HG03045 (cell line): Measurements from ENCODE around the gene PTF1A.

ENCODE experiments used
- ATAC-seq: cut with Tn5 transposase; IDR thresholded peaks from one replicate; pipeline ENCODE4 v1.9.1; 2021; ENCODE audit warnings: mild to moderate bottlenecking, moderate library complexity; ENCODE audit not compliant: unreplicated experiment

Gene PTF1A, protein sequence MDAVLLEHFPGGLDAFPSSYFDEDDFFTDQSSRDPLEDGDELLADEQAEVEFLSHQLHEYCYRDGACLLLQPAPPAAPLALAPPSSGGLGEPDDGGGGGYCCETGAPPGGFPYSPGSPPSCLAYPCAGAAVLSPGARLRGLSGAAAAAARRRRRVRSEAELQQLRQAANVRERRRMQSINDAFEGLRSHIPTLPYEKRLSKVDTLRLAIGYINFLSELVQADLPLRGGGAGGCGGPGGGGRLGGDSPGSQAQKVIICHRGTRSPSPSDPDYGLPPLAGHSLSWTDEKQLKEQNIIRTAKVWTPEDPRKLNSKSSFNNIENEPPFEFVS

DNA sequence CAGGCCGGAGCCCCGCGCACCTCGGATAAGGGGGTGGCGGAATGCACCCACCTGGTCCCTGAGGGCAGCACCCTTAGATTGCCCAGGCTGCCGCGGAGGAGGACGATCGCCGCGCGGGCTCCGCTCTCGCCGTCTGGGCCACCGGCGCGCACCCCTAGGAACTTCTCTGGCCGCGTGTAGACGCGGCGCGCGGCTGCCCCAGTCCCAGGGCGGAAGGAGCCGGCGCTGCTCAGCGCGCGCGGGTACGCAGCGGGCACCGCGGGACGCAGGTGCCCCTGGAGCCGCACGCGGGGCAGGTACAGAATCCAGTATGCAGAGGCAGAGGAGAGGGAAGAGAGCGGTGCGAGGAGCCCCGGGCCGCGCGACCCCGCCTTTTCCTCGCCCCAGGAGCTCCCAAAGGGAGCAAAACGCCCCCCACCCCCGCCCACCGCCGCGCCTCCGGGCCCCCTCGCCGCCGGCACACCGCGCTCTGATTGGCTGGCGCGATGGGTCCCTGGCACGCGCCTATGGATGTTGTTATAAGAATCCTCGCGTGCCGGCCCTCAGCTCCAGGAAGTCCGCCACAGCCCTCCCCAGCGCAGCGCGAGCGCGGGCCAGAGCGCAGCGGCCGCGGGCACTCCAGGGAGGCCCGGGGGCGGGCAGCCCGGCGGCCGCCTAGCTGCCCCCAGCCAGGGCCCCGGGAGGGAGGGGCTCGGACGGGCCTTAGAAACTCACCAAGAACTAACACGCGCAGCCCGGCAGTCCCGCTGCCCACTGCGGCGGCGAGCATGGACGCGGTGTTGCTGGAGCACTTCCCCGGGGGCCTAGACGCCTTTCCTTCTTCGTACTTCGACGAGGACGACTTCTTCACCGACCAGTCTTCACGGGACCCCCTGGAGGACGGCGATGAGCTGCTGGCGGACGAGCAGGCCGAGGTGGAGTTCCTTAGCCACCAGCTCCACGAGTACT lies at the start of gene PTF1A:
PTF1A (plus strand) TSS at position 549 of the 948 bp plus-strand sequence; CDS start at position 768, 219 bp downstream.
- ATAC-seq, result no peak

DNA sequence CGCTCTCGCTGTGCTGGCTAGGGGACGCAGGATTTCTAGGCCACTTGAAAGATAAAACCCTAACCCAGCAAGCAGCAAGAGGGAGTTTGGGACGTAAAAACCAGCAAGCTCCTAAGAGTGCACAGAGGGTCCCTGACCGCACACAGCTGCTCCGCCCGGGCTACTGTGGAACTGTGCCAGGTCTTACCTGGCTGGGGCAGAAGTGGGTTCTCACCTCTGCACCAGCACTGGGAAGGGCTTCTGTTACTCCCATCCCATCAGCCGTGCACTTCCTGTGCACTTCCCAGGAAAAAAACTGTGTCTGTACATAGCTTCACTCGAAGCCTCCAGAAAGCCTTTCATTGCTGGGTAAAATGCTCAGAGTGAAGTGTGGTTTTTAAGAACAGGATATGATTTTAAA lies 45.9 kb upstream of the PTF1A start:
- ATAC-seq, result no peak

DNA sequence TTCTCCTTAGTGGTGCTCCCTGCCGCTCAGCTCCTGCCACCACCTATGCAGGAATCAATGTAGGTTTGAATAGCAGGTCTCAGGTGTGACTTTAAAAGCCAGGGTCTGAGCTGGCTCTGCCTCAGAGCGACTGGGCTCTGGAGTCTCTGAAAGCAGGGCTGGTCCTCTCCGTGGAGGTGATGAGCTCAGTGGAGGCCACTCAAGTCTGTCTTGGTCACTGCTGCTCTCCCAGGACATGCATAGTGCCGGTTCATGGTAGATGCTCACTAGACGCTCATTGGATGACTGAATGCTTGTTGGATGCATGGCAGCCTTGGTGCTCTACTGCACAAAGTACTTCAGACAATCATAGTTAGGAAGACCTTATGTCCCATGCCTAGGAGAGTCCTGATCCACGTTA lies 45.1 kb upstream of the PTF1A start:
- no peak for ATAC-seq

DNA sequence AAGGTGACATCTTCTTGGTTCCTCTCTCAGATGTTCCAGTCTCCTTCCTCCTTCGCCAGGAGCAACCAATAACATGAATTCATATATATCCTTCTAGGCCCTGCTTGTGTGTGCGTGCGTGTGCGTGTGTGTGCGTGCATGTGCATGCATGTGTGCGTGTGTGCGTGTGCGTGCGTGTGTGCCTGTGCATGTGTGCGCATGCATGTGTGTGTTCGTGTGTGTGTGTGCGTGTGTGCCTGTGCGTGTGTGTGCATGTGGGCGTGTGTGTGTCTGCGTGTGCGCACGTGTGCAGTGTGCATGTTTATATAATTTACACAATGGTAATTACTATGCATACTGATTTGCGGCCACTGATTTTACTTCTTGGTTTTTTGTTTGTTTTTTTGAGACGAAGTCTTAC lies 43.9 kb upstream of the PTF1A start:
- no peak for ATAC-seq

DNA sequence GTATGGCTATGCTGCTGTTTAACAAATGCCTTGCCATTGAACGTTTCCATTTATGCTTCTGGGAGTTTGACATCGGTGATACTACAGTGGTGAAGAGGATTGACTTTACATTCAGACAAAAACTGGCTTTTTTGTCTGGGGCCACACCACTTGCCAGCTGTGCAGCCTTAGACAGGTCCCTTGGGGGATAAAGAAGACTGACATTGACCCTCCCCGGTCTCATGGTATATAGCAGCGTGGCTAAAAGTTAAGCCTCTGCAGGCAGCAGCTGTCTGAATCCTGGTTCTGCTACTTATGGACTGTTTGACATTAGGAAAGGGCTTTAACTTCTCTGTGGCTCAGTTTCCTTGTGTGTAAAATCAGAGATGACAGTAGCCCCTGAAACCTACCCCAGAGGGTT lies 42.0 kb upstream of the PTF1A start:
- ATAC-seq, result no peak

DNA sequence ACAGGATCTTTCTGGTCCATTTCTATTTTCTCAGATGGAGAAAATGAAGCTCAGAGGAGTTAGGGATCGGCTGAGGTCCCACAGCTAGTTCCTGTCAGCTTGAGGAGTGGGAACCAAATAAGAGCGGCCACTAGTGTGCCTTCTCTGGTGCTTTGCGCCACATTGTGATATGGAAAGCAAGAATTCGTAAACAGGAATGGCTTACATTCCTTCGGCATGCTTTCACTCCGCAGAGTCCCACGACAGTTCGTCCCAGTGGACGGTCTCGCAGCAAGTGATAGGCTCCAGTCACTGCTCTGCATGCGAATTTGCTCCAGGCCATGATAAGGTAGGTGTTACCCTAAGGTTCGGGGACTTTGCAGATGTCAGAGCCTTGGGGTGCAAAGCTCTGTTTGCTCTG lies 41.5 kb upstream of the PTF1A start:
- no peak for ATAC-seq

DNA sequence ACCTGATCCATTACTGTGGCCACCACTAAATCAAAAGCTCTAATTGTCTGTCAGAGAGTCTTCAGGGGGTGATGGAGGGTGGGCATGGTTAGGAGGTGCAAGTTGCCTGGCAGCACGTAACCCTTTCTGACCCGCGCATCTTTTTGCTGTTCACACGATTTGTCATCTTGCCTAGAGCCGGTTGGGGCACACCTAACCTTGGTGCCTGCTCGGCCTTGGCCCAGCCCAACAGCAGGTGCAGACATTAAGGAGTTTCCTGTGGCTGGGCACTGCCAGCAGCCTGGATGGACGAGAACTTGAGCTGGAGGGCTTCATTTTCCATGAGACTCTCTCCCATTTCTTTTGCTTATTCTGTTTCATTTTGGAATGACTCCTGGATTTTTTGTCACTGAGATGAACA lies 41.0 kb upstream of the PTF1A start:
- no peak for ATAC-seq

DNA sequence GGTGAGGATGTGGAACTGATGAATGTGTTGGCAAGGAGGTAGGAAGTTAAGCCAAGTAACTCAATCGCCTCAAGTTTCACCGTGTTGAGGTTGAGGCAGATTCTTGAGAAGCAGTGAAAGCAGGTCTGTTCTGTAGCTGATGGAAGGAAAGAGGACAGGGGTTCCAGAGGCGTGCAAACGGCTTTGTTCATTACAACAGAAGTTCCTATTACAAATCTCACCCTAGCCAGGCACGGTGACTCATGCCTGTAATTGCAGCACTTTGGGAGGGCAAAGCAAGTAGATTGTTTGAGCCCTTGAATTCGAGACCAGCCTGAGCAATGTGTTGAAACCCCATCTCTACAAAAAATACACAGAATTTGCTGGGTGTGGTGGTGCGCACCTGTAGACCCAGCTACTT lies 36.9 kb upstream of the PTF1A start:
- no peak for ATAC-seq

DNA sequence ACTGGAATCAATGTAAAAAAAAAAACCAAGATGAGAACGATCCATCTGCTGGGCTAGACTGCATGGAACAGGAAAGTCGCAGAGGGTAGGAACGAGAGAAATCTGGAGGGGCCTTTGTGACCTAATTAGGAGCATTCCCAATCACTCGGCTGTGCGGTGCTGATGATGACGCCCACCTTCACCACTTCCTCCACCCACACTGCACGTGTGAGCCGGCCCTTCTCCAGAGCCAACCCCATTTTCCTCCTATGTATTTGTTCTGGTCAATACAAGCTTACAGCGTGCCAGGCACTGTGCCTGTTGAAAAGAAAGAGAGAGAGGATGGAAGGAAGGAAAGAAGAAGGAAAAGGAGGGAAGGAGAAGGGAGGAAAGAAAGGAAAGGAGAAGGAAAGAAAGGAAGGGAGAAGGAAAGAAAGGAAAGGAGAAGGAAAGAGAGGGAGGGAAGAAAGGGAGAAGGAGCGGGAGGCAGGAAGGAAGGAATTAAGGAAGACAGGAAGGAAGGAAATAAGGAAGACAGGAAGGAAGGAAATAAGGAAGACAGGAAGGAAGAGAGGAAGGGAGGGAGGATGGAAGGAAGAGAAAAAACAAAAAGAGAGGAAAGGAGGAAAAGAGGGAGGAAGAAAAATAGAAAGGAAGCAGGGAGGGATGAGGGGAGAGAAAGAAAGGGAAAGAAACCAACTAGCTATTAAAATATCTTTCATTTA lies 35.5 kb upstream of the PTF1A start:
- ATAC-seq, result no peak

DNA sequence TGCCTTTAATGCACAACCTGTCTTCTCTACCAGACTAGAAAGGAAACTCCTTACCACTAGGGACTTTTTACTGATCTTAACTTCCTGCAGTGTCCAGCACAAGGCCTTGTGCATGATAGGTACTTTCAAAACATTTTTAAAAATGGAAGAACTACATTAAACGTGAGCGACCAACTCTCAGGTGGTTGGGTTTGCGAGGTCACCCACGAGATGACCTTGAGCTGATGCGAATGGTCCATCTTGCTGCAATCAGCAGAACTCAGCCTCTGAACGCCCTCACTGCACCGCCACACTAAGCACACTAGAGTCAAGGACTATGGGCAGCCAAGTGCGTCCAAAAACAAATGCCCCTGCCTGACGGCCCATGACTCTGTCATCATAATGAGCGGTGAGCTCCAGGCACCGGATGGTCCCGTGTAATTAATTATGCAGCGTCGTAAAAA lies 34.9 kb upstream of the PTF1A start:
- no peak for ATAC-seq

DNA sequence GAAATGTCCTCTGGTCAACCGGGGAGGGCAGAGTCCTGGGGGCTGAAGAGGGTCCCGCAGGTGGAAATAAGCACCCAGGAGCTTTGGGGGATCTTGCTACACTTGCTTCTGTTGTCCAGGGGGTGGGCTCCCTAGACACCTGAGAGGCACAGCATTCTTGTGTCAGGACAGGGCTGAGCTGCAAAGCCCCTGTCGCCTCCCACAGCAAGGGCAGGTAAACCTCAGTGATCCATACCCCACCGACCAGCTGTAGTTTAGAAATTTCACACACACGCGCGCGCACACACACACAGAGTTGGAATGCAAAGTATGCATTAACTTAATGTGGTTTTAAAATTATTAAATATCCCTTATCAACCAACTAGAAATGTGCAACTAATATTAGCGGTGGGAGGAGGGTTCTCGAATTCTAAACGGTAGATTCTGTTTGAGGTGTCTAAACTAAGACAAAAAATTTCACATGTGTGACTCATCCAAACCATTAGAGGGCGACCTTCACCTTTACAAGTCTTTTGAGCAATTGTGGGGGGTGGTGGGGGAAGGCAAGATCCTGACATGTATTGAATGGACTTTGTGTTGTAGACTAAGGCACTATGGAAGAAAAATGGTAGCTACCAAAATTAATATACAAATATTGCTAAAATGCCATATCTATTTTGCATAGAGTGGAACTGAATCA lies 34.3 kb upstream of the PTF1A start:
- no peak for ATAC-seq

DNA sequence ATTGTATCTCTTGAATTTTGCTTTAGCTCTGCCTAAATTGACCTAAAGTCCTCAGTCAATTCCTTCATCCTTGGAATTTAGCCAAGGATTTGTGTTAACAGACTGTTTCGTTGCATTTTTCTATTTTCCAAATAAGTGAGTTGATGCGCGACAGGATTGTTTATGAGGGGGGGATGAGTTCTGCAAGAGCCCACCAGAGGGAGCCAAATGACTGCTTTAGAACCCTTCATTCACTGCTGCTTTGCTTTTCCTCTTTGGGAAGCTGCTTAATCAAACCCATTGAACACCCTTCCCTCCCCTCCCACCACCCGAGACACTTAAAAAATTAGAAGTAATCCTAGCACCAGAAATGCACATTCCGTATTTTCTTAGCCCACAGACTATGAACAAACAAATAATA lies 33.7 kb upstream of the PTF1A start:
- ATAC-seq, result peak; percentile 60

DNA sequence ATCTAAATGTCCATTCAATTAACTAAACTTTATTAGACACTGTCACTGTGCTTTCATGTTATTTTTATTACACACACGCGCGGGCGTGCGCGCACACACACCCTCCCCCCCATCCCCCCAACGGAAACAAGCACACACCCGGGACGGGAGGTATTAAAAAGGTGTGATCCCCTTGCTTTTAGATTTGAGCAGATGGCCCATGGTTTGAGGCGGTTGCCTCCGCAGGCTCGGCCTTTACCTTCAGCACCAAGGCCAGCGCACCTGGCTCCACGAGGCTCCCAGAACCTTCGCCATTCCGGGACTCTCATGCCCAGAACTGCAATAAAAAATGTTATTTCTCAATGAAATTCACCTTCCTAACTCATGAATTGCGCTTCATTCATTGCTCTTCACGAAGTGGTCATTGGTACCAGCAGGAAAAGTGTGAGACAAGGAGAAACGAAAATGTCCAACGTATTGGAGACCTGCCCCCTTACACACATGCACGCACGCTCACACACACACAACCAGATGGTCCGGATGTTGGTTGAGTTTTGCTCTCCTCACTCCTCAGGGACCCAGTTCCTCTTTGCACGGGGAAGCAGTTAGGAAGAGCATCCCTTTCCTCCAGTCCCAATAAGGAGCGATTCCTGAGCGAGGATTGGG lies 20.8 kb upstream of the PTF1A start:
- no peak for ATAC-seq

DNA sequence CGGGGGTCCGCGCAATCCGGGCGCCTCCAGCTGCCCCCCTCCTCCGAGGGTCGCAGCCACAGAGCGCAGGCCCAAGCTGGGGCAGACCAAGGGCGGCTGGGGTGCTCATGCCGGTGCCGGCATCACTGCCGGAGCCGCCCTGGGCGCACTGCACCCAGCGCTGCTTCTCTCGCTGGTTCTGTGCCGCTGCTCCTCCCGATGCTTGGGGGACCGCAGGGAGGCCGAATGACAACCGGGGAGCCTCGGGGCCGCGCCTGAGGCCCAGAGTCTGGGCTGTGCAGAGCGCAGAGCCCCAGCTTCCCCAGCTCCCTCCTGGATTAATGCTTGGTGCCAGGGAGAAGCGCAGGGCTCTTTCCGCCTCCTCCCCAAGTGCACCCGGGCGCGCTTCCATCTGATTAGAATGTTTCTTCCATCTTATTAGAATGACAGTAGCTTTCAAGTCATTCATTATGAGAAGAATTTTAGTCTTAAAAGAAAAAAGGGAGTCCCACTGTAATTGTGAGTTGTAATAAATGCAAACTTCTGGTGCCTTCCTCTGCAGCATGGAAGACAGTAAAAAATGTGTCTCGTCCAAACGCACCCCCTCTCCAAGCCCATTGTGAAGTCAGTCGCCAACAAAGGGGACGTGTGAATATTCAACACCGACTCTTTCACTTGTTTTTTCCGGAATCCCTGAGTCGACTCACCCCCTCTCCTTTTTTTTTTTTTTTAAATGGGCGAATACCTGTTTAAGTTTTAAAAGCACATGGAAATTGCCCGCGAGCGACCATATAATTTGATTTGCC lies 19.5 kb upstream of the PTF1A start:
- ATAC-seq, result no peak

DNA sequence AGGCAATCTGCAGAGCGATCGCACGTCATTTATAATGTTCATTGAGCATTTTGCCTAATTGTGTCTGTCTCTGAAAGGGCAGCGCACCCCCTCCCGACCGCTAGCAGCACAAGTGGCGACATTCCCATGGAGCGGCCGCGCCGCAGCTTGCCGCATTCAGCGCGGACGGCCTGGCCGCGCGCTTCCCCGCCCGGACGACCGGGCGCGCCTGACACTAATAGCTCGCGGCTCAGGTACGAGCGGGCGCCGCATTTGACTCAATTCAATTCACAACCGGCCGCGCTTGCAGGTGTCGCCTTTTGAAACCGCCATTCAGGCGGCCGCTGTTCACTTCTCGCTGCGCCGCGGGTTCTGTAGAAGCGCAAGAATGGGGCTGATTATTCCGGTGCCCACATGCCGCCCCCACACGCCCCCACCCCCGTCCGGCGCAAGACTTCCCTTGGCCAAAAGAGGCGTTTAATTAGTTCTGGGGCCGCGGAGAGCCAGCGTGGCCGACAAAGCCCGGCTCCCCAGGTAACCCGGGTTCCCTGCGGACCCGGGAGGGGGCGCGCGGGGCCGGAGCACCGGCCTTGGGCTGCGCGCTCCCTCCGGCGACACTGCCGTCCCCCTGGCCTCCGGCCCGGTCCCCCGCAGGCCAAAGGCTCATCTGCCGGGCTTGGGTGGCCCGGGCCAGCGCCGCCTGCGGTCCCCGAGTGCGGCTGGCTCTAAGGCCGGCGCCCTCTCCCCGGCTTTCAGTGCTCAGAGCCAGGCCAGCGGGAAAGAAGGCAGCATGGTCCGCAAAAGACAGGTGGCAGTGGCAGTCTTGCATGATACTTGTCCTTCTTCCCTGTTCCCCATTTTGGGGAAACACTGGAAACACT lies 18.7 kb upstream of the PTF1A start:
- no peak for ATAC-seq

DNA sequence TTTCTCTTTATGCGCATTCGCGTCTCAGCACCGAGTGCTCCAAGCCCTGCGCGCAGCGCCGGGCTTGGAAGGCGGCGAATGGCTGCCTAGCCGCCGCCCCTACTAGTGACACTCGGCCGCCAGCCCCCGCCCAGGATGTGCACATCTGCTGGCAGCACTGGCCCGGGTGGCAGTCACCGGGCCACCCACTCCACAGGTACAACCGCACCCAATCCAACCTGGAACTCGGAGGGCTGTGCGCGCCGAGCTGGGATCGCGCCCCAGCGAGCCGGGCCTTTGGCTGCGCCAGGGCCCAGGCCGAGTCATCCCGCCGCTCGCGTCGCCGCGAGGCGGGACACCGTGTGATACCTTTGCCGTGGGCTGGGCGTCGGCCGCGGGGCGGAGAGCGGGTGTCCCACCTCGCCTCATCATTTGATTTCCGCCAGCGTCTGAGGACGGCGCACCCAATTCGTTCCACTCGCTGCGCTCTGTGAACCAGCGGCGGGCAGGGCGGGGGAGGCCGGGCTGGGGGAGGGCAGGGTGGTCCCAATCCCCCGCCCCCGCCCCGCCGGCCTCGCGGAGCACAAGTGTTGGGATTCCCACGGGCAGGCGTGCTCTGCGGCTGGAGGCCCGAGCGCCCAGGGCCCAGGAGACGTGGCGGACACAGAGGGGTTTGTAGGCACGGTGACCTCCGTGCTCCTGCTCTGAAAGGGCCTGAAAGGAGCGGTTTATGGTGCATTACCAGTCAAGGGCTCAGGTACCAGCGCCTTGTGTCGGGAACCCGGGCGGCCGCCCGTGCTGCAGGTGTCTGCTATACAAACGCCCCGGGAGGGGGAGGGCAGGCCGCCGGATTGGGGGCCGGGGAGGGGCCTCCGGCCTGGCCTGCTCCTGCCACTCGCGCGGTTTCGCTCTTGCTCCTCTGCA lies 17.8 kb upstream of the PTF1A start:
- no peak for ATAC-seq

DNA sequence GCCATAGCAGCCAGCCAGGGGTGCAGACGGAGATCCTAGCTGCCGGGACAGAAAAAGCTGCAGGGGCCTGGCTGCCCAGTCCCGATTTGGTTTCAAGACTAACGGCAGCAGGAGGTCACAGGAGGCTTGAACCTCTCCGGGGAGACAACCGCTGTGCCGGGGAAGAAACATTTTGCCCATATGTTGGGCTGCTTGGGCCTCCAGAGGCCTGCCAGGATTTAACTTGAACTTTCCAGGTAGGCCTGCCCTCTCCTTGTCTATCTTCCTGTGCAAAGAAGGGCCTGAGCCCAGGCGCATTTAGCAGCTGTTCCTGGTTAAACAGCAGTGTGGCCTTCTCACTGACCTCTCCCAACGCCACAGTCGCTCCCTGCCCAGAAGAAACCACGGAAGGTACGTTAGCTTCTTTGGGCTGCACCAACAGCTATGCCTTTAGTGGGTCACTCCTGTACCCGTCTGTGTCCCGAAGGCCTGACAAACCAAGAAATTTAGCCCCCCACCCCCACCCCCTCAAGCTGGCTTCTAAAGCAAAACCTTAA lies 17.1 kb upstream of the PTF1A start:
- no peak for ATAC-seq
